MCF 10A (cell line): ENCODE measurements around the gene ACAP3. TPM values are rescaled to one million over a fixed set of nuclear protein-coding genes. Genes with fewer than 3 reads are reported as not detected.
A peak's percentile ranks its signal among the peaks of the same experiment; 100 is the strongest.

ENCODE experiments used
- BruUV-seq: library from RNA; stranded (reverse); fragments of 400-500 nt; replicated peaks from 2 replicates; lab custom pipeline; 2021; lab: Mats Ljungman, UMichigan
- CTCF ChIA-PET: fragments of 300-600 bp; sonication (Branson Sonifier 250); formaldehyde crosslinking; extraction: SDS; loops from one replicate; lab custom pipeline; 2021; ENCODE audit warnings: antibody characterized with exemption, inconsistent platforms; lab: Yijun Ruan, JAX
- POLR2A ChIA-PET: fragments of 300-600, 350-650 bp; sonication (Branson Sonifier 250); formaldehyde crosslinking; extraction: SDS; loops from one replicate; lab custom pipeline; 2020; ENCODE audit warnings: antibody characterized with exemption, inconsistent platforms; lab: Yijun Ruan, JAX
- DNase-seq: peaks from one replicate; pipeline ENCODE4 v3.0.0-alpha.2; 2018; ENCODE audit not compliant: unreplicated experiment
- H3K27ac Mint-ChIP-seq: one replicate; pipeline ENCODE4 v1.8.0; 2022; ENCODE audit warnings: mild to moderate bottlenecking, low read depth, mixed read lengths; ENCODE audit not compliant: unreplicated experiment
- H3K27me3 Mint-ChIP-seq: one replicate; pipeline ENCODE4 v1.8.0; 2022; ENCODE audit warnings: mixed read lengths; ENCODE audit not compliant: insufficient read depth, unreplicated experiment
- H3K36me3 Mint-ChIP-seq: one replicate; pipeline ENCODE4 v1.8.0; 2022; ENCODE audit warnings: mild to moderate bottlenecking, moderate library complexity, mixed read lengths; ENCODE audit not compliant: insufficient read depth, unreplicated experiment
- H3K4me1 Mint-ChIP-seq: one replicate; pipeline ENCODE4 v1.8.0; 2022; ENCODE audit warnings: mixed read lengths; ENCODE audit not compliant: insufficient read depth, unreplicated experiment
- H3K4me3 Mint-ChIP-seq: one replicate; pipeline ENCODE4 v1.8.0; 2022; ENCODE audit warnings: mild to moderate bottlenecking, moderate library complexity, mixed read lengths; ENCODE audit not compliant: unreplicated experiment
- H3K9me3 Mint-ChIP-seq: one replicate; pipeline ENCODE4 v1.8.0; 2022; ENCODE audit warnings: mixed read lengths; ENCODE audit not compliant: unreplicated experiment
- CTCF ChIP-seq: fragments of 200-600 bp; IDR thresholded peaks from one replicate; pipeline ENCODE4 v1.8.0; 2022; ENCODE audit warnings: antibody characterized with exemption, mild to moderate bottlenecking; ENCODE audit not compliant: unreplicated experiment
- intact Hi-C: fragments of 100-400 bp; cut with micrococcal nuclease; formaldehyde crosslinking; loops from 2 replicates; pipeline ENCODE4 v1.14.1; 2022
- total RNA-seq: library from RNA; stranded (reverse); gene quantifications from 2 replicates; pipeline ENCODE4 v1.2.3, GENCODE V29; 2022

The ACAP3 gene
- total RNA-seq, 1 experiment from 2014 or later, result 33.5 TPM

GRCh38 chr1:1344655-1345361, 37.1 kb upstream of the ACAP3 start:
- H3K9me3 Mint-ChIP-seq, result no peaks in the 10 kb centered on the region
- ChIA-PET POLR2A (interaction anchor here (0.7 to 5.7 kb wide), 10 partner anchors 13 to 386 kb away, joined by 3 to 47 read pairs (median 4); partner anchors contain the start of genes AURKAIP1, CCNL2 and TAS1R3), CTCF (interaction anchor here (0.6 to 1.4 kb wide), 9 partner anchors 10 to 439 kb away, joined by 3 to 8 read pairs (median 5); partner anchors contain the start of gene MXRA8)
- no TSS peak for BruUV-seq
- peak overlapping the region; percentile 69 for H3K27ac Mint-ChIP-seq
- no peaks in the 10 kb centered on the region for H3K27me3 Mint-ChIP-seq
- H3K4me3 Mint-ChIP-seq, result peak overlapping the region; percentile 63
- intact Hi-C loops, result no loop called here
- peaks cover 34% of the 10 kb centered on the region for H3K36me3 Mint-ChIP-seq
- H3K4me1 Mint-ChIP-seq, result peaks cover 13% of the 10 kb centered on the region
- peak; percentile 39 for TF ChIP-seq CTCF
- peak; percentile 97 for DNase-seq

- DNase-seq, result no peak
- no peak for TF ChIP-seq CTCF
- peaks cover 13% of the 10 kb centered on the region for H3K4me1 Mint-ChIP-seq
- CTCF ChIA-PET, result interaction anchor here (0.6 to 1.2 kb wide), 7 partner anchors 9 to 360 kb away, joined by 3 to 8 read pairs (median 4); partner anchors contain the start of gene MXRA8
- H3K4me3 Mint-ChIP-seq, result peak overlapping the region; percentile 63
- H3K9me3 Mint-ChIP-seq, result no peaks in the 10 kb centered on the region
- H3K27ac Mint-ChIP-seq, result peak overlapping the region; percentile 69
- BruUV-seq, result no TSS peak
- intact Hi-C loops, result no loop called here
- no peaks in the 10 kb centered on the region for H3K27me3 Mint-ChIP-seq
- POLR2A ChIA-PET, result interaction anchor here (0.6 to 5.7 kb wide), 7 partner anchors 12 to 436 kb away, joined by 3 to 47 read pairs (median 4); partner anchors contain the start of genes AURKAIP1, CCNL2 and TAS1R3
- H3K36me3 Mint-ChIP-seq, result peaks cover 38% of the 10 kb centered on the region
These were observed 36.2 kb upstream of the ACAP3 start for GRCh38 chr1:1343811-1344421.

DNA sequence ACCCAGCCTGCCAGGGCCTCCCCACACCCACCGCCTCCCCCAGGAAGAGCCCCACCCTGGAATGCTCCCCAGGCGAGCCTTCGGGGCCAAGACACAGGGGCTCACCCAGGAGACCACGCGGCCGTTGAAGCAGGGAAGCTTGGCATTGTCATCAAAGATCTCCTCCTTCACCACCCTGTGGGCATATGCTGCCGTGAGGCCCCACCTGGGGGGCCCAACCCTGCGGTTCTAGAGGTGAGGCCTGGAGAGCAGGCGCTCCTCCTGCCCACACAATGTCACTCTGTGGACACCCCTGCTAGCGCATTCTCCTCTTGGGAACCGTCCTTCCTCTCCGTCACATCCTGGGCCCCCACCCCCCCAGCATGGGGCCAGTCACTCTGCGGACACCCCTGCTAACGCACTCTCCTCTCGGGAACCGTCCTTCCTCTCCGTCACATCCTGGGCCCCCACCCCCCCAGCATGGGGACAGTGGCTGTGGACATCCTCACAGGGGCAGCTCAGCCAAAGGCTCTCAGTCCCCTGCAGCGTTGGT, 34.9 kb upstream of the ACAP3 start:
- Mint-ChIP-seq H3K4me1 (peaks cover 11% of the 10 kb centered on the region), H3K9me3 (no peaks in the 10 kb centered on the region), H3K36me3 (peaks cover 47% of the 10 kb centered on the region), H3K27ac (no peak overlapping the region), H3K27me3 (no peaks in the 10 kb centered on the region), H3K4me3 (no peak overlapping the region)
- CTCF ChIA-PET, result no interaction called here
- DNase-seq, result no peak
- TF ChIP-seq CTCF, result no peak
- BruUV-seq, result no TSS peak
- POLR2A ChIA-PET, result interaction anchor here (2.9 kb wide), 1 partner anchor 10 kb away, joined by 19 read pairs; the partner anchor contains the start of gene TAS1R3
- intact Hi-C loops, result no loop called here
